ENCODE measurements around the gene KDM2A. TPM values are rescaled to one million over a fixed set of nuclear protein-coding genes. Genes with fewer than 3 reads are reported as not detected.
"Not testable (repeated sequence)": the region's sequence is repeated elsewhere in the genome, so short reads cannot be mapped to it uniquely, and the experiment has no call there.

The KDM2A gene
- total RNA-seq, 1 donor from 2014 or later: 119 TPM

- H3K9me3 Mint-ChIP-seq: no peaks in the 10 kb centered on the region
- H3K4me1 Mint-ChIP-seq (ENCODE audit: low read depth): peaks cover 8% of the 10 kb centered on the region
- no peak overlapping the region for H3K27ac Mint-ChIP-seq
- no peak for DNase-seq (ENCODE audit: low spot score)
- intact Hi-C loops (cut with micrococcal nuclease): no loop called here
- H3K36me3 Mint-ChIP-seq (ENCODE audit: low read depth): peaks cover 13% of the 10 kb centered on the region
- H3K27me3 Mint-ChIP-seq (ENCODE audit: insufficient read depth): no peaks in the 10 kb centered on the region
- H3K4me3 Mint-ChIP-seq: no peak overlapping the region
Measured at GRCh38 chr11:67195971-67196456, 77.0 kb downstream of the KDM2A start.

GRCh38 chr11:67197606-67198005 is 78.5 kb downstream of the KDM2A start:
- Mint-ChIP-seq H3K9me3 (no peaks in the 10 kb centered on the region), H3K27me3 (ENCODE audit: insufficient read depth) (no peaks in the 10 kb centered on the region), H3K4me3 (no peak overlapping the region), H3K4me1 (ENCODE audit: low read depth) (peaks cover 8% of the 10 kb centered on the region), H3K36me3 (ENCODE audit: low read depth) (peaks cover 8% of the 10 kb centered on the region), H3K27ac (no peak overlapping the region)
- intact Hi-C loops (cut with micrococcal nuclease): no loop called here
- no peak for DNase-seq (ENCODE audit: low spot score)

- intact Hi-C loops (cut with micrococcal nuclease); H3K36me3 Mint-ChIP-seq (ENCODE audit: low read depth); H3K27ac Mint-ChIP-seq; H3K4me1 Mint-ChIP-seq (ENCODE audit: low read depth); H3K27me3 Mint-ChIP-seq (ENCODE audit: insufficient read depth); DNase-seq (ENCODE audit: low spot score); H3K9me3 Mint-ChIP-seq; H3K4me3 Mint-ChIP-seq: not testable (repeated sequence)
Measured at GRCh38 chr11:67198781-67199180, 79.7 kb downstream of the KDM2A start.

GRCh38 chr11:67199751-67200150 is 80.7 kb downstream of the KDM2A start:
- Mint-ChIP-seq H3K27ac (no peak overlapping the region), H3K36me3 (ENCODE audit: low read depth) (peaks cover 6% of the 10 kb centered on the region), H3K4me3 (no peak overlapping the region), H3K4me1 (ENCODE audit: low read depth) (peaks cover 8% of the 10 kb centered on the region), H3K9me3 (no peaks in the 10 kb centered on the region), H3K27me3 (ENCODE audit: insufficient read depth) (no peaks in the 10 kb centered on the region)
- intact Hi-C loops (cut with micrococcal nuclease): no loop called here
- no peak for DNase-seq (ENCODE audit: low spot score)

GRCh38 chr11:67202028-67202427 is 83.0 kb downstream of the KDM2A start:
- Mint-ChIP-seq H3K27me3 (ENCODE audit: insufficient read depth) (no peaks in the 10 kb centered on the region), H3K4me3 (no peak overlapping the region), H3K36me3 (ENCODE audit: low read depth) (peaks cover 13% of the 10 kb centered on the region), H3K4me1 (ENCODE audit: low read depth) (no peaks in the 10 kb centered on the region), H3K9me3 (no peaks in the 10 kb centered on the region), H3K27ac (no peak overlapping the region)
- DNase-seq (ENCODE audit: low spot score): no peak
- intact Hi-C loops (cut with micrococcal nuclease): no loop called here

GRCh38 chr11:67204822-67205221 is 85.8 kb downstream of the KDM2A start:
- Mint-ChIP-seq H3K4me1 (ENCODE audit: low read depth) (no peaks in the 10 kb centered on the region), H3K27me3 (ENCODE audit: insufficient read depth) (no peaks in the 10 kb centered on the region), H3K36me3 (ENCODE audit: low read depth) (peaks cover 22% of the 10 kb centered on the region), H3K9me3 (no peaks in the 10 kb centered on the region), H3K27ac (no peak overlapping the region), H3K4me3 (no peak overlapping the region)
- no peak for DNase-seq (ENCODE audit: low spot score)
- intact Hi-C loops (cut with micrococcal nuclease): no loop called here

GRCh38 chr11:67209222-67209621 is 90.2 kb downstream of the KDM2A start:
- H3K4me3 Mint-ChIP-seq; DNase-seq (ENCODE audit: low spot score); H3K9me3 Mint-ChIP-seq; H3K27me3 Mint-ChIP-seq (ENCODE audit: insufficient read depth); H3K27ac Mint-ChIP-seq; intact Hi-C loops (cut with micrococcal nuclease): not testable (repeated sequence)
- Mint-ChIP-seq H3K4me1 (ENCODE audit: low read depth) (peaks cover 12% of the 10 kb centered on the region), H3K36me3 (ENCODE audit: low read depth) (peaks cover 26% of the 10 kb centered on the region)

- no peak for DNase-seq (ENCODE audit: low spot score)
- intact Hi-C loops (cut with micrococcal nuclease): no loop called here
- Mint-ChIP-seq H3K4me1 (ENCODE audit: low read depth) (peaks cover 12% of the 10 kb centered on the region), H3K27me3 (ENCODE audit: insufficient read depth) (no peaks in the 10 kb centered on the region), H3K36me3 (ENCODE audit: low read depth) (peaks cover 22% of the 10 kb centered on the region), H3K27ac (no peak overlapping the region), H3K9me3 (no peaks in the 10 kb centered on the region), H3K4me3 (no peak overlapping the region)
Measured at GRCh38 chr11:67211656-67212436, 92.8 kb downstream of the KDM2A start.

- intact Hi-C loops (cut with micrococcal nuclease): no loop called here
- Mint-ChIP-seq H3K36me3 (ENCODE audit: low read depth) (peaks cover 26% of the 10 kb centered on the region), H3K9me3 (no peaks in the 10 kb centered on the region), H3K4me3 (no peak overlapping the region), H3K27me3 (ENCODE audit: insufficient read depth) (no peaks in the 10 kb centered on the region), H3K4me1 (ENCODE audit: low read depth) (peaks cover 20% of the 10 kb centered on the region), H3K27ac (no peak overlapping the region)
- DNase-seq (ENCODE audit: low spot score): no peak
Measured at GRCh38 chr11:67213178-67213621, 94.1 kb downstream of the KDM2A start.

GRCh38 chr11:67227726-67228125 is 108.7 kb downstream of the KDM2A start:
- H3K27ac Mint-ChIP-seq: no peak overlapping the region
- intact Hi-C loops (cut with micrococcal nuclease): no loop called here
- peaks cover 20% of the 10 kb centered on the region for H3K36me3 Mint-ChIP-seq (ENCODE audit: low read depth)
- H3K9me3 Mint-ChIP-seq: no peaks in the 10 kb centered on the region
- no peaks in the 10 kb centered on the region for H3K27me3 Mint-ChIP-seq (ENCODE audit: insufficient read depth)
- H3K4me1 Mint-ChIP-seq (ENCODE audit: low read depth): peaks cover 8% of the 10 kb centered on the region
- DNase-seq (ENCODE audit: low spot score): no peak
- H3K4me3 Mint-ChIP-seq: no peak overlapping the region

- intact Hi-C loops (cut with micrococcal nuclease): loop anchor here (1.0 to 10.0 kb wide), 2 partner anchors 9 to 386 kb away; partner anchors contain the start of gene RCE1
- H3K4me1 Mint-ChIP-seq (ENCODE audit: low read depth): peaks cover 24% of the 10 kb centered on the region
Measured at GRCh38 chr11:67230406-67230805, 111.3 kb downstream of the KDM2A start.

GRCh38 chr11:67230886-67231285 is 111.8 kb downstream of the KDM2A start:
- intact Hi-C loops (cut with micrococcal nuclease): loop anchor here (1.0 to 10.0 kb wide), 2 partner anchors 8 to 386 kb away; partner anchors contain the start of gene RCE1
- DNase-seq (ENCODE audit: low spot score): no peak
- no peak overlapping the region for H3K27ac Mint-ChIP-seq
- no peak overlapping the region for H3K4me3 Mint-ChIP-seq
- H3K4me1 Mint-ChIP-seq (ENCODE audit: low read depth): peaks cover 24% of the 10 kb centered on the region
- no peaks in the 10 kb centered on the region for H3K27me3 Mint-ChIP-seq (ENCODE audit: insufficient read depth)
- H3K9me3 Mint-ChIP-seq: no peaks in the 10 kb centered on the region
- peaks cover 23% of the 10 kb centered on the region for H3K36me3 Mint-ChIP-seq (ENCODE audit: low read depth)

More at GRCh38 chr11:67230406-67230805, 111.3 kb downstream of the KDM2A start:
- H3K27ac Mint-ChIP-seq: peak overlapping the region; percentile 68
- no peak for DNase-seq (ENCODE audit: low spot score)
- H3K27me3 Mint-ChIP-seq (ENCODE audit: insufficient read depth): no peaks in the 10 kb centered on the region
- peaks cover 21% of the 10 kb centered on the region for H3K36me3 Mint-ChIP-seq (ENCODE audit: low read depth)
- H3K4me3 Mint-ChIP-seq: no peak overlapping the region
- H3K9me3 Mint-ChIP-seq: no peaks in the 10 kb centered on the region

GRCh38 chr11:67233584-67234190 is 114.6 kb downstream of the KDM2A start:
- no peaks in the 10 kb centered on the region for H3K27me3 Mint-ChIP-seq (ENCODE audit: insufficient read depth)
- DNase-seq (ENCODE audit: low spot score): no peak
- H3K36me3 Mint-ChIP-seq (ENCODE audit: low read depth): peaks cover 19% of the 10 kb centered on the region

More at GRCh38 chr11:67233584-67234190, 114.6 kb downstream of the KDM2A start:
- Mint-ChIP-seq H3K27ac (peak overlapping the region; percentile 22), H3K4me1 (ENCODE audit: low read depth) (peaks cover 31% of the 10 kb centered on the region), H3K9me3 (no peaks in the 10 kb centered on the region), H3K4me3 (no peak overlapping the region)
- intact Hi-C loops (cut with micrococcal nuclease): loop anchor here (10.0 kb wide), 1 partner anchor 389 kb away; the partner anchor contains the start of gene RCE1
